Memory B cell (primary cell): ENCODE measurements around the gene MAPT.
"Not testable (repeated sequence)": the region's sequence is repeated elsewhere in the genome, so short reads cannot be mapped to it uniquely, and the experiment has no call there.

Experiments
- ATAC-seq: fragments of 150-1000 bp; cut with Tn5 transposase; 2 replicates; pipeline ENCODE4 v1.10.0; 2021; ENCODE audit warnings: low read depth, mild to moderate bottlenecking, moderate library complexity
- DNase-seq, 2 donors: peaks; one replicate each; pipeline ENCODE4 v3.0.0; 2022; ENCODE audit warnings: low spot score in 2 of 2
- H3K27ac Mint-ChIP-seq: one replicate; pipeline ENCODE4 v1.8.0; 2022; ENCODE audit warnings: mild to moderate bottlenecking, moderate library complexity, mixed read lengths
- H3K27me3 Mint-ChIP-seq: one replicate; pipeline ENCODE4 v1.8.0; 2022; ENCODE audit warnings: mixed read lengths
- H3K36me3 Mint-ChIP-seq: one replicate; pipeline ENCODE4 v1.8.0; 2022; ENCODE audit warnings: mild to moderate bottlenecking, mixed read lengths
- H3K4me1 Mint-ChIP-seq: one replicate; pipeline ENCODE4 v1.8.0; 2022; ENCODE audit warnings: mixed read lengths
- H3K4me3 Mint-ChIP-seq: one replicate; pipeline ENCODE4 v1.8.0; 2022; ENCODE audit warnings: mild to moderate bottlenecking, moderate library complexity, mixed read lengths
- H3K9me3 Mint-ChIP-seq: one replicate; pipeline ENCODE4 v1.8.0; 2022; ENCODE audit warnings: mixed read lengths

The MAPT gene

DNA sequence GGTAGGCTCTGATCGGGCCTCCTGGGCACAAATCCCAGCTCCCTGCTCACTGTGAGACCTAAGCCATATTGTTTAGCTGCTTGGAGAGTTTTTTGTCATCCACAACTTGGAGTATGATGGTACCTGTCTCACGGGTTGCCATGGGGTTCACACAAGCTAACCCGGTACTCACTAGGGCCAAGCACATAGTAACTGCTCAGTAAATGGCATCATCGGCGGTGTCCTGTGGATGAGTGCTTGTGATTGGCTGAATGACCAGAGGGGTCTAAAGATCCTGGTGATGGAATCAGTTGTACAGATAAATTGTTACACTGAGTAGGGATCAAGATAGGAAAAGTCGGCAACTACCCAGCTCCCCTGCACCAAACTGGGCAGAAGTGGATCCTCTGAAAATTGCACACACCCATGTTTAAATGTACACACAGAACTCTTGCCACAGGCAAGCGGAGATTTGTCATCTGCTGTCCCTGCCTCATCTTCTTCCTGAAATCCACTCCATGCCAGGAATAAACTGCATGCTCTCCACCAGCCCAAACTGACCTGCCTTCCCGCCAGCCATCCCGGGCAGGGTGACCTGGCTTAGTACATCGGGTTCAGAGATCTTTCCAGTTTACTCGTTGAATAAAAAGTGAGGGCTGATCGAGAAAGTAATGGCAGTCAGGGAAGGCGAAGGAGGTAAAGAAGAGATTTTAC lies 6.5 kb downstream of the MAPT start:
- no peaks in the 10 kb centered on the region for H3K36me3 Mint-ChIP-seq
- H3K27me3 Mint-ChIP-seq: peaks cover 28% of the 10 kb centered on the region
- no peak overlapping the region for H3K4me3 Mint-ChIP-seq
- H3K27ac Mint-ChIP-seq: no peak overlapping the region
- no peaks in the 10 kb centered on the region for H3K9me3 Mint-ChIP-seq
- H3K4me1 Mint-ChIP-seq: peaks cover 1% of the 10 kb centered on the region
- no peak for DNase-seq
- no peak for ATAC-seq

- Mint-ChIP-seq H3K4me3 (no peak overlapping the region), H3K36me3 (no peaks in the 10 kb centered on the region), H3K9me3 (no peaks in the 10 kb centered on the region), H3K27me3 (peaks cover 34% of the 10 kb centered on the region), H3K27ac (no peak overlapping the region), H3K4me1 (no peaks in the 10 kb centered on the region)
- DNase-seq: no peak
- no peak for ATAC-seq
Measured at GRCh38 chr17:45902892-45903346, 8.6 kb downstream of the MAPT start.

DNA sequence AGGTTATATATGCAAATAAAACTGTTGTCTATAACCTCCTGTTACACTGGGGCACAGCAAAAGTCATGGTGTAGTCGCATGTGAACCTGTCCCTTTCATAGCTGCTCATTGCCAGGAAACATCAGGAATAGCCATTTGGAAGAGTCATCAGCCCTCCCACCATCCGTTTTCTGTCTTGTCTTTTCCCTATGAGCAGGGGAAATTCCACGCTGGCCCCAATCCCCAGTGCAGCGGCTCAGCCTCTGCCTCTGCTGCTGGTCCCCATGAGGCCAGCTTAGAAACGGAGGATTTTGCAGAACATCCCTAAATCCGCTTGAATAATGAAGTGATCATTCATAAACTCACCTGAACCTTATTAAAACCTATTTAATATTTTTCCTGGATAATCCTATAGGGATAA lies 10.5 kb downstream of the MAPT start:
- no peaks in the 10 kb centered on the region for H3K36me3 Mint-ChIP-seq
- no peak for ATAC-seq
- H3K27ac Mint-ChIP-seq: no peak overlapping the region
- peaks cover 30% of the 10 kb centered on the region for H3K27me3 Mint-ChIP-seq
- no peak overlapping the region for H3K4me3 Mint-ChIP-seq
- no peaks in the 10 kb centered on the region for H3K9me3 Mint-ChIP-seq
- H3K4me1 Mint-ChIP-seq: no peaks in the 10 kb centered on the region
- DNase-seq: no peak

DNA sequence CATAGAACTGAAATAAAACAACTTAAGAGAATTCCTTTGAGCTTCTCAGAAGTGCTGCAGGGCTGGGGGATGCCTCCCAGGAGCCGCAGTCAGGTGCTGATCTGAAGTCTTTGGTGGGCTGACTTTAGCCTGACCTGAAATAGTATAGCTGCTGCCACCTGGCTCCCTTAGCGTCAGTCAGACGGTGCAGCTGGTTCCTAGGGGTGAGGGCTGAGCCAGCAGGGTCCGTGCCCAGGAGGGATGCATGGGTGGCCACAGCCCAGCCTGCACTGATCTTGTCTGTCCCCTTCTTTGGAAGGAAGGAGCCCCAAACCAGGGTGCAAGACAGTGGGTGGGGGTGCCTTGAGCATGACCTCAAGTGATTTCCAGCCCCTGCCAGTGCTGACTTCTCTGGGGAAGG lies 11.5 kb downstream of the MAPT start:
- DNase-seq (no peak), ATAC-seq (no peak)
- H3K36me3 Mint-ChIP-seq: no peaks in the 10 kb centered on the region
- H3K4me1 Mint-ChIP-seq: no peaks in the 10 kb centered on the region
- H3K9me3 Mint-ChIP-seq: no peaks in the 10 kb centered on the region
- H3K27me3 Mint-ChIP-seq: peaks cover 26% of the 10 kb centered on the region
- H3K27ac Mint-ChIP-seq: no peak overlapping the region
- no peak overlapping the region for H3K4me3 Mint-ChIP-seq

DNA sequence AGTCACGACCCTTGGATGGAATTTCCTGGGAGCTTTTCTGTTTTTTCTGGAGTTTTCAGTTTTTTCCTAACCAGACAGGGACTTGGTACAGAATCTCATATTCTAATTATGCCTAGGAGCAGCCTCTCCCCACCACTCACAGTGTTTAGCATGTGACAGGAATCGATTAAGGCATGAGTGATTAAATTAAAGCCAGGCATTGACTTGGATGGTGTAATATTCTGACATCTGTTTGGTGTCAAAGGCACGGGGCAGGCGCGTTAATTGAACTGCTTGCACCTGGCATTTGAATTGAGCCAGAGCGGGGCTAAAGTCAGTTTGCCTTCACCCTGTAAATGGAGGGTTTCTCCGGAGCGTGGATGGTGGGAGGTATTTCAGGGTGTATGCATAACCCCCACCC lies 11.9 kb downstream of the MAPT start:
- H3K27me3 Mint-ChIP-seq: peaks cover 25% of the 10 kb centered on the region
- no peaks in the 10 kb centered on the region for H3K36me3 Mint-ChIP-seq
- no peak for DNase-seq
- no peaks in the 10 kb centered on the region for H3K4me1 Mint-ChIP-seq
- no peak overlapping the region for H3K27ac Mint-ChIP-seq
- no peaks in the 10 kb centered on the region for H3K9me3 Mint-ChIP-seq
- no peak for ATAC-seq
- no peak overlapping the region for H3K4me3 Mint-ChIP-seq

DNA sequence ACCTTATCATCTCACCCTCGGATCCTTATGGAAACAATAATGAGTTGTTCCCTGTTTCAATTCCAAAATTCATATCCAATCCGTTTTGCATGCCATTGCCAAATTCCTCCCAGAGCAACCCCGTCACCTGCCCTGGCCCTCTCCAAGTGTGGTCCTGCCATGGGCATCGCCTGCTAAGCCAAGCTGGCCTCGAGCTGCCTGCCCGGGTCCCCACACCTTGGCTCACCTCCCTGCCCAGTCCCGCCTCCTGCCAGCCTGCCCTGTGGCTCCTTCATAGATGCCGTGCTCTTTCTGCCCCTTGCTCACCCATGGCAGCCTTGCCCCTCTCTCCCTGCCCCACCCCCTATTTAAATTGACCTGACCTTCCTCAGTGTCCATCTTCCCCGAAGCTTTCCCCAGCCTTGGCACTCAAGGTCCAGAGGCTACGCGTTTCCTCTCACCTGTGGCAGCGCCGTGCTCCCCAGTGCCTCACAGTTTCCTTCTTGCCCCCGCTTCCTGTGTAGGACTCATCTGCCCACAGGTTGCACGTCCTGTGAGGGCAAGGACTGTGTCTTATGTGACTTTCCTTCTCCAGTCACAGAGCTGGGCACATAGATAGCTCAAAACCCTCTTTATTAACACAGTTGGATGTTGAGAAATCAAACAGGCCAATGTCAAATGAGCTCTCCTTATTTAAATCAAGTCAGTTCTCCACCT lies 12.7 kb downstream of the MAPT start:
- Mint-ChIP-seq H3K4me3 (no peak overlapping the region), H3K36me3 (peaks cover 2% of the 10 kb centered on the region), H3K9me3 (peaks cover under 1% of the 10 kb centered on the region), H3K27me3 (peaks cover 24% of the 10 kb centered on the region), H3K27ac (no peak overlapping the region), H3K4me1 (no peaks in the 10 kb centered on the region)
- DNase-seq (no peak), ATAC-seq (no peak)

DNA sequence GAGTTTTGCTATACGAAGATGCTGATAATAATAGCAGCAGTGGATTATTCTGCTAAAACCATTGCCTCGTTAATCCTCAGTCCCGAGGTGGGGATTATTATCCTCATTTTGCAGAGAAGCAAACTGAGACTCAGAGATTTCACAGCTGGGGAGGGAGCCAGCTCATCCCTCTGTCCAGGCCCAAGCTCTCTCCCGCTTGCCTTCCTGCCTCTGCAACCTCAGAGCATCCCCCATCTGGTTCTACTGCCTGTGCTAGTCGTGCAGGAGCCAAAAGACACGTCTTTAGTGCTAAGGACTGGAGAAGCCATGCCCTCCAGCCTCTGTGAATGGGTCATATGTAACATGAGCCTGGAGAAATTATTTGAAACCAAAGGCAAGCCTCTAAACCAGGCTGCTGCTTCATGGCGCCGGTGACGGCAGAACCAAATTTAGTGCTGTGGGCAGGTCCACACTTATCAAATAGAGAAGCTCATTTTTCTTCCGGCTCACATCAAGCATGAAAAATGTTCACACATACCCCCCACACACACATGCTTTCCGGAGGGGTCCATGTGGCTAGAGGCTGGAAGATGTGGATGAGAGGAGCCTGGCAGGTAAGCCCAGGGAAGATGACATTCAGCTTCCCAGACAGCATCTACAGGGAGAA lies 13.5 kb downstream of the MAPT start:
- Mint-ChIP-seq H3K4me1 (no peaks in the 10 kb centered on the region), H3K9me3 (peaks cover 4% of the 10 kb centered on the region), H3K4me3 (no peak overlapping the region), H3K27ac (no peak overlapping the region), H3K27me3 (peaks cover 21% of the 10 kb centered on the region), H3K36me3 (peaks cover 7% of the 10 kb centered on the region)
- ATAC-seq (no peak), DNase-seq (no peak)

- no peak for ATAC-seq
Measured at GRCh38 chr17:45908460-45908859, 14.1 kb downstream of the MAPT start.

GRCh38 chr17:45908935-45909334 lies 14.6 kb downstream of the MAPT start:
- ATAC-seq (no peak), DNase-seq (no peak)
- Mint-ChIP-seq H3K9me3 (peaks cover 7% of the 10 kb centered on the region), H3K36me3 (peaks cover 12% of the 10 kb centered on the region), H3K4me3 (no peak overlapping the region), H3K4me1 (no peaks in the 10 kb centered on the region), H3K27me3 (peaks cover 20% of the 10 kb centered on the region), H3K27ac (no peak overlapping the region)

More at GRCh38 chr17:45908460-45908859, 14.1 kb downstream of the MAPT start:
- Mint-ChIP-seq H3K27me3 (peaks cover 20% of the 10 kb centered on the region), H3K9me3 (peaks cover 7% of the 10 kb centered on the region), H3K27ac (no peak overlapping the region), H3K36me3 (peaks cover 12% of the 10 kb centered on the region), H3K4me1 (no peaks in the 10 kb centered on the region), H3K4me3 (no peak overlapping the region)
- DNase-seq: no peak

GRCh38 chr17:45910667-45911066 lies 16.3 kb downstream of the MAPT start:
- Mint-ChIP-seq H3K27ac (no peak overlapping the region), H3K4me3 (no peak overlapping the region), H3K27me3 (peaks cover 21% of the 10 kb centered on the region), H3K9me3 (peaks cover 7% of the 10 kb centered on the region), H3K36me3 (peaks cover 12% of the 10 kb centered on the region), H3K4me1 (peaks cover 5% of the 10 kb centered on the region)
- ATAC-seq: no peak
- no peak for DNase-seq

GRCh38 chr17:45912319-45912718 lies 18.0 kb downstream of the MAPT start:
- peaks cover 12% of the 10 kb centered on the region for H3K36me3 Mint-ChIP-seq
- no peak for ATAC-seq

GRCh38 chr17:45913030-45913429 lies 18.7 kb downstream of the MAPT start:
- Mint-ChIP-seq H3K27me3 (peaks cover 11% of the 10 kb centered on the region), H3K36me3 (peaks cover 12% of the 10 kb centered on the region)
- H3K27ac Mint-ChIP-seq, DNase-seq, H3K9me3 Mint-ChIP-seq, H3K4me3 Mint-ChIP-seq, H3K4me1 Mint-ChIP-seq, ATAC-seq: not testable (repeated sequence)

More at GRCh38 chr17:45912319-45912718, 18.0 kb downstream of the MAPT start:
- H3K9me3 Mint-ChIP-seq: peaks cover 7% of the 10 kb centered on the region
- H3K27me3 Mint-ChIP-seq: peaks cover 16% of the 10 kb centered on the region
- no peak for DNase-seq
- peaks cover 5% of the 10 kb centered on the region for H3K4me1 Mint-ChIP-seq
- no peak overlapping the region for H3K4me3 Mint-ChIP-seq
- H3K27ac Mint-ChIP-seq: no peak overlapping the region

DNA sequence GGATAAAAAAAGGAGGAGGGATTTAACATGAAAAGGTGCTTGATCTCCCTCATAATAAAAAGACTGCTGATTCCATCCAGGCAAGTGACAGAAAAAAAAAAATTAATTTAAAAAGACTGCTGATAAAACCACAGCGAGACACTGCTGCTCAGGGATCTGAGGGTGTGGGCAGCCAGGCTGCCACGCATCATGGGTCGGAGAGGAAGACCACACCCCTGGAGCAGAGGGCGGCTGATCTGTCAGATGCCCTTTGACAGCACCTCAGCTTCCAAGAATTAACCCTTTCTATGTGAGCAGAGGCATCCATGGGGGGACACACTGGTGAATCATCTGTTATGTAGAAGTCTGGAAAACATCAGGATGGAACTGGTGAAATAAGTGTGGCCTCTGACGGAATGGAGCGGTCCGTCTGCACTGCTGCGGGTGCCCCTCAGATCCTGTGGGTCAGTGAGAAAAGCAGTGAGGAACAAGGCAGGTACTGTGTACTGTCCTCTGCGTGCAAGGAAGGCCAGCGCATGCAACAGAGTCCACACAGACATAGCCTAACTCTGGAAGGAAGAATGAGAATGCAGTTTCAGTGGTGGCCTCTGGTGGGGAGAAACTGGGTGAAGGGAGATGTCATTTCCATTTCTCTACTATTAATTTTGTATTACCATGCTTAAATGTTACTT lies 19.8 kb downstream of the MAPT start:
- Mint-ChIP-seq H3K9me3 (peaks cover 7% of the 10 kb centered on the region), H3K4me3 (no peak overlapping the region), H3K27me3 (peaks cover 8% of the 10 kb centered on the region), H3K4me1 (peaks cover 5% of the 10 kb centered on the region), H3K36me3 (peaks cover 12% of the 10 kb centered on the region), H3K27ac (no peak overlapping the region)
- ATAC-seq: no peak
- no peak for DNase-seq

GRCh38 chr17:45915263-45915662 lies 20.9 kb downstream of the MAPT start:
- Mint-ChIP-seq H3K4me1 (peaks cover 5% of the 10 kb centered on the region), H3K36me3 (peaks cover 12% of the 10 kb centered on the region), H3K27me3 (peaks cover 11% of the 10 kb centered on the region), H3K4me3 (no peak overlapping the region), H3K9me3 (peaks cover 7% of the 10 kb centered on the region), H3K27ac (no peak overlapping the region)
- no peak for DNase-seq
- no peak for ATAC-seq
